ENCODE measurements around the gene CTDSPL.

DNA sequence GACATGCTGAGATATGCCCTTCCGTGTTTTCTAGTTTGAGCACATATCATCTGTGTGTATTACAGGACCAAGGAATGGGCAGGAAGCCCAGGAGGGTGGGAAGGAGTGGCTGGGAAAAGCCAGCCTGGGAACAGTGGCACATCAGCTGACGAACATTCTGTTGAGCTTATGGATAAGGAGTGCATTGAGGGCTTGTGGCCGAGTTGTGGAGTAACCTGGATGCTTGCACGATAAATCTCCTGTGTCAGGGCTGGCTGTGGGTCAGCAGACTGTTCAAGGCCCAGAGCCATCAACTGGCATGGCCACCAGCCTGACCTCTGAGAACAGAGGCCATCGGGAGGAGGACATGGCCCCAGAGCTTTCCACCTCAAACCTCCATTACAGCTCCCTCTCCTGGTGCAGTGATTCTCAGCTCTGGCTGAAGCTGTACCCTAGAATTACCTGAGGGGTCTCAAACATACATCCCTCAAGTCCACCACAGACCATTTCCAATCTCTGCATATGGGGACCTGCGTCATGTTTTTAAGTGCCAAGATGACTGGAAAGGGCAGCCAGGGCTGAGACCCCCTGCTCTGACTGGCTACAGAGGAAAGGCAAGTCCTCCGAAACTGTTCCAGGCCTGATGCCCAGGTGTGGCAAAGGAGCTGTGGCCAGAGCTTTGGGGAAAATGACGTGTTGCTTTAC lies 124.1 kb downstream of the CTDSPL start:
- TF ChIP-seq POLR2AphosphoS5 (IDR thresholded peaks at IDR 0.05) (no peak), POLR2A (IDR thresholded peaks at IDR 0.05) (no peak), EP300 (IDR thresholded peaks at IDR 0.05) (no peak)
- TF ChIP-seq, protein P1, sequence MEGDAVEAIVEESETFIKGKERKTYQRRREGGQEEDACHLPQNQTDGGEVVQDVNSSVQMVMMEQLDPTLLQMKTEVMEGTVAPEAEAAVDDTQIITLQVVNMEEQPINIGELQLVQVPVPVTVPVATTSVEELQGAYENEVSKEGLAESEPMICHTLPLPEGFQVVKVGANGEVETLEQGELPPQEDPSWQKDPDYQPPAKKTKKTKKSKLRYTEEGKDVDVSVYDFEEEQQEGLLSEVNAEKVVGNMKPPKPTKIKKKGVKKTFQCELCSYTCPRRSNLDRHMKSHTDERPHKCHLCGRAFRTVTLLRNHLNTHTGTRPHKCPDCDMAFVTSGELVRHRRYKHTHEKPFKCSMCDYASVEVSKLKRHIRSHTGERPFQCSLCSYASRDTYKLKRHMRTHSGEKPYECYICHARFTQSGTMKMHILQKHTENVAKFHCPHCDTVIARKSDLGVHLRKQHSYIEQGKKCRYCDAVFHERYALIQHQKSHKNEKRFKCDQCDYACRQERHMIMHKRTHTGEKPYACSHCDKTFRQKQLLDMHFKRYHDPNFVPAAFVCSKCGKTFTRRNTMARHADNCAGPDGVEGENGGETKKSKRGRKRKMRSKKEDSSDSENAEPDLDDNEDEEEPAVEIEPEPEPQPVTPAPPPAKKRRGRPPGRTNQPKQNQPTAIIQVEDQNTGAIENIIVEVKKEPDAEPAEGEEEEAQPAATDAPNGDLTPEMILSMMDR (IDR thresholded peaks at IDR 0.05) = no peak

Measured in suprapubic skin (tissue), 4 donors.